Body of pancreas (tissue), 4 donors: Measurements from ENCODE around the gene PLEKHG5.

ENCODE experiments used
- CTCF ChIP-seq, 7 experiments: fragments of 450-650 bp in 4 of 7; fragments of 200-600 bp in 3 of 7; sonication (generic) in 3 of 7; IDR thresholded peaks; one replicate each; pipeline ENCODE4 v1.5.1; 2016 to 2019; ENCODE audit warnings: antibody characterized with exemption in 7 of 7
- POLR2A ChIP-seq, 3 donors: fragments of 450-650 bp; IDR thresholded peaks; one replicate each; pipeline ENCODE4 v1.6.1; 2016; ENCODE audit warnings: antibody characterized with exemption in 3 of 3, mild to moderate bottlenecking in 2 of 3

- TF ChIP-seq CTCF (IDR thresholded peaks at IDR 0.05) = no peak
- no peak for TF ChIP-seq POLR2A (IDR thresholded peaks at IDR 0.05)
Observed at GRCh38 chr1:6511056-6511455, 19.6 kb upstream of the PLEKHG5 start.
